OCI-LY7 (cell line): ENCODE data around the gene KAT2B. TPM values are rescaled to one million over a fixed set of nuclear protein-coding genes. Genes with fewer than 3 reads are reported as not detected.

Experiments used
- BruUV-seq: library from RNA; stranded (reverse); fragments of 400-500 nt; replicated peaks from 2 replicates; lab custom pipeline; 2021; lab: Mats Ljungman, UMichigan
- CTCF ChIA-PET: fragments of 300-600 bp; sonication (Branson Sonifier 250); formaldehyde crosslinking; loops from one replicate; lab custom pipeline; 2022; ENCODE audit warnings: antibody characterized with exemption; ENCODE audit not compliant: unreplicated experiment; lab: Charles Lee
- POLR2A ChIA-PET: fragments of 300-600 bp; sonication (Branson Sonifier 250); formaldehyde crosslinking; loops from one replicate; lab custom pipeline; 2022; ENCODE audit warnings: antibody characterized with exemption; lab: Charles Lee
- DNase-seq: peaks from one replicate; pipeline ENCODE4 v3.0.0-alpha.2; 2015; ENCODE audit warnings: low spot score
- H2AFZ ChIP-seq: fragments of 200-600 bp; sonication (generic), shearing (Covaris generic); 2 replicates; pipeline ENCODE4 v1.6.1; 2014; ENCODE audit warnings: mild to moderate bottlenecking, antibody characterized with exemption, low read length, moderate library complexity
- H3K27ac ChIP-seq: fragments of 200-600 bp; sonication (generic); 2 replicates; pipeline ENCODE4 v1.5.1; 2014; ENCODE audit warnings: mixed run types, low read depth, mild to moderate bottlenecking, moderate library complexity, low read length, inconsistent platforms; ENCODE audit not compliant: poor library complexity, severe bottlenecking
- H3K36me3 ChIP-seq: fragments of 200-600 bp; sonication (generic); 2 replicates; pipeline ENCODE4 v1.6.1; 2014; ENCODE audit warnings: mild to moderate bottlenecking, antibody characterized with exemption, low read length, moderate library complexity, mixed read lengths; ENCODE audit not compliant: insufficient read depth
- H3K4me1 ChIP-seq: fragments of 200-600 bp; sonication (generic); 2 replicates; pipeline ENCODE4 v1.5.1; 2014; ENCODE audit warnings: mild to moderate bottlenecking, low read length; ENCODE audit not compliant: insufficient read depth, poor library complexity, severe bottlenecking
- H3K4me2 ChIP-seq: fragments of 200-600 bp; sonication (generic); 2 replicates; pipeline ENCODE4 v1.6.1; 2014; ENCODE audit warnings: mild to moderate bottlenecking, low read length
- H3K4me3 ChIP-seq: fragments of 200-600 bp; sonication (generic); 2 replicates; pipeline ENCODE4 v1.5.1; 2014; ENCODE audit warnings: mild to moderate bottlenecking, low read depth, low read length; ENCODE audit not compliant: poor library complexity, severe bottlenecking
- H3K79me2 ChIP-seq: fragments of 200-600 bp; sonication (generic); 2 replicates; pipeline ENCODE4 v1.6.1; 2016; ENCODE audit warnings: low read depth, mild to moderate bottlenecking, low read length, moderate library complexity, mixed read lengths; ENCODE audit not compliant: insufficient read depth
- H3K9me2 ChIP-seq: fragments of 200-600 bp; sonication (generic); 2 replicates; pipeline ENCODE4 v1.6.1; 2016; ENCODE audit warnings: mild to moderate bottlenecking, low read length, mixed read lengths; ENCODE audit not compliant: insufficient read depth
- H3K9me3 ChIP-seq: fragments of 200-600 bp; sonication (generic); 2 replicates; pipeline ENCODE4 v1.6.1; 2014; ENCODE audit warnings: mild to moderate bottlenecking, mixed run types, low read length, mixed read lengths
- H4K20me1 ChIP-seq: fragments of 200-600 bp; sonication (generic); 2 replicates; pipeline ENCODE4 v1.6.1; 2014; ENCODE audit warnings: mild to moderate bottlenecking, antibody characterized with exemption, low read length, moderate library complexity, mixed read lengths; ENCODE audit not compliant: insufficient read depth
- EZH2phosphoT487 ChIP-seq: fragments of 200-600 bp; sonication (generic); IDR thresholded peaks from 2 replicates; pipeline ENCODE4 v1.6.1; 2018; ENCODE audit warnings: low read depth, borderline replicate concordance, mild to moderate bottlenecking, mixed run types, antibody characterized with exemption, low read length, moderate library complexity, mixed read lengths
- intact Hi-C: fragments of 100-400 bp; cut with micrococcal nuclease; formaldehyde crosslinking; loops from one replicate; pipeline ENCODE4 v1.10.0; 2022; ENCODE audit not compliant: unreplicated experiment
- total RNA-seq, 2 experiments: library from RNA; depleted of rRNA in 1 of 2; stranded (reverse); fragments of >200 nt in 1 of 2; shearing (Covaris generic) in 1 of 2; gene quantifications; 2 replicates each; pipeline ENCODE4 v1.2.3, GENCODE V29; 2014 to 2022
- TF ChIP-seq, protein P1 (sequence below): fragments of 200-600 bp; sonication (generic); conservative IDR thresholded peaks from 2 replicates; pipeline ENCODE4 v1.5.1; 2014; ENCODE audit warnings: mild to moderate bottlenecking, antibody characterized with exemption, low read length, moderate library complexity, mixed read lengths

KAT2B gene
- total RNA-seq, 2 experiments from 2014 or later, result 24.2 to 32.9 TPM

DNA sequence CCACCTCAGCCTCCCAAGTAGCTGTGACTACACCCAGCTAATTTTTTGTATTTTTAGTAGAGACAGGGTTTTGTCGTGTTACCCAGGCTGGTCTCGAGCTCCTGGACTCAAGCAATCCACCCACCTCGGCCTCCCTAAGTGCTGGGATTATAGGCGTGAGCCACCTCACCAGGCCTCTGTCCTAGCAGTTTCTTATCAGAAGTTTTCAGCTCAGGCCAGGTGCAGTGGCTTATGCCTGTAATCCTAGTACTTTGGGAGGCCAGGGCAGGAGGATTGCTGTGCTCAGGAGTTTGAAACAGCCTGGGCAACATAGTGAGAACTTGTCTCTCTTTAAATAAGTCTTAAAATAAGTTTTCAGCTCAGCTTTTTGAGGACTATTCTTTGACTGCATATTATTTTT lies 97.4 kb downstream of the KAT2B start:
- Histone ChIP-seq H2AFZ (no peak overlapping the region), H3K4me3 (no peak overlapping the region), H3K36me3 (peaks cover 25% of the 10 kb centered on the region), H3K4me1 (no peaks in the 10 kb centered on the region), H3K79me2 (no peaks in the 10 kb centered on the region), H3K4me2 (no peak overlapping the region), H4K20me1 (no peaks in the 10 kb centered on the region), H3K9me2 (no peaks in the 10 kb centered on the region; the same call in 1 of the 2 replicates), H3K9me3 (no peaks in the 10 kb centered on the region), H3K27ac (no peak overlapping the region)
- intact Hi-C loops, result no loop called here
- BruUV-seq, result no TSS peak
- TF ChIP-seq, protein P1, sequence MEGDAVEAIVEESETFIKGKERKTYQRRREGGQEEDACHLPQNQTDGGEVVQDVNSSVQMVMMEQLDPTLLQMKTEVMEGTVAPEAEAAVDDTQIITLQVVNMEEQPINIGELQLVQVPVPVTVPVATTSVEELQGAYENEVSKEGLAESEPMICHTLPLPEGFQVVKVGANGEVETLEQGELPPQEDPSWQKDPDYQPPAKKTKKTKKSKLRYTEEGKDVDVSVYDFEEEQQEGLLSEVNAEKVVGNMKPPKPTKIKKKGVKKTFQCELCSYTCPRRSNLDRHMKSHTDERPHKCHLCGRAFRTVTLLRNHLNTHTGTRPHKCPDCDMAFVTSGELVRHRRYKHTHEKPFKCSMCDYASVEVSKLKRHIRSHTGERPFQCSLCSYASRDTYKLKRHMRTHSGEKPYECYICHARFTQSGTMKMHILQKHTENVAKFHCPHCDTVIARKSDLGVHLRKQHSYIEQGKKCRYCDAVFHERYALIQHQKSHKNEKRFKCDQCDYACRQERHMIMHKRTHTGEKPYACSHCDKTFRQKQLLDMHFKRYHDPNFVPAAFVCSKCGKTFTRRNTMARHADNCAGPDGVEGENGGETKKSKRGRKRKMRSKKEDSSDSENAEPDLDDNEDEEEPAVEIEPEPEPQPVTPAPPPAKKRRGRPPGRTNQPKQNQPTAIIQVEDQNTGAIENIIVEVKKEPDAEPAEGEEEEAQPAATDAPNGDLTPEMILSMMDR, result no peak
- POLR2A ChIA-PET, result interaction anchor here (0.8 to 1.3 kb wide), 3 partner anchors 8 to 96 kb away, joined by 3 to 8 read pairs (median 3); no protein-coding TSS in a partner anchor
- no peak for DNase-seq
- CTCF ChIA-PET, result no interaction called here

DNA sequence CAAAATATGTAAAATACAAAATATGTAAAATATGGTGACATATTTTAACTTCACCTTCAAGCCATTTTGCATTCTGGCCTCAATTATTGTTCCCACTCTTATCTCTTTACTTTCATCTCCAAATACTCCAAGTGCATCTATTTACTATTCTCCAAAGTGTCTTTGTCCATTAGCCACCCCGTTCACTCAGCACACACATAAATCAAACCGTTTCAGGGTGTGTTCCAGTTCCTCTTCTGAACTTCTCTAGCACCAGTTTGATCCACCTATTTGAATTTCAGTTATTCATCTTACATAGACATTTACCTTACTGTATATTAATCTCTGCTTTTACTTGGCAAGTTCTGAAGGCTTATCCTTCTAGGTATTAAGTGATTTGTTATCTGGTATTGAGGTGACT lies 100.6 kb downstream of the KAT2B start:
- no peak overlapping the region for H2AFZ ChIP-seq
- H4K20me1 ChIP-seq, result no peaks in the 10 kb centered on the region
- no peak for DNase-seq
- intact Hi-C loops, result no loop called here
- no peaks in the 10 kb centered on the region for H3K79me2 ChIP-seq
- no peaks in the 10 kb centered on the region for H3K9me3 ChIP-seq
- TF ChIP-seq EZH2phosphoT487, result no peak
- TF ChIP-seq, protein P1, result no peak
- no TSS peak for BruUV-seq
- peaks cover 36% of the 10 kb centered on the region for H3K36me3 ChIP-seq
- H3K4me3 ChIP-seq, result no peak overlapping the region
- no peak overlapping the region for H3K4me2 ChIP-seq
- no peak overlapping the region for H3K27ac ChIP-seq
- CTCF ChIA-PET, result no interaction called here
- POLR2A ChIA-PET, result interaction anchor here (0.7 to 1.6 kb wide), 5 partner anchors 8 to 946 kb away, joined by 3 to 7 read pairs (median 5); no protein-coding TSS in a partner anchor
- H3K9me2 ChIP-seq, result no peaks in the 10 kb centered on the region
- no peaks in the 10 kb centered on the region for H3K4me1 ChIP-seq

DNA sequence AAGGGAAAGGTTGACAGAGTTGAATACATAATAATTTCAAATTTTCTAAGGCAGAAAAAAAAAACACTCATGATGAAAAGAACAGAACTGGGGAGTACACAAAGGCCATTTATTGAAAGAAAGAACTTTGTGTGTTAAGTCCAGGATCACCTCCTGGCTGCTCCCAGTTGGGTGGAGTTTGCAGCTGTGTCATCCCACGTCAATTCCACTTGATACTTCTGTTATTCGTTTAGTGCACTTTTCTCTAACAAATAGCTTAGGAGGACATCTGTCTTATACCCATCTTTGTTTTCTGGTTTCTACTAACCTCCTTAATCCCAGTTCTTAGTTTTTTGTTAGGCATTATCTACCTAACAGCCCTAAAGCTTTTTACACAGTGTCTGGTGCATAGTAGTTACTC lies 101.1 kb downstream of the KAT2B start:
- no peak for DNase-seq
- no peaks in the 10 kb centered on the region for H3K9me2 ChIP-seq
- ChIA-PET POLR2A (interaction anchor here (0.6 to 1.6 kb wide), 8 partner anchors 9 to 1293 kb away, joined by 3 to 7 read pairs (median 4); partner anchors contain the start of gene SGO1), CTCF (no interaction called here)
- no peaks in the 10 kb centered on the region for H4K20me1 ChIP-seq
- H3K79me2 ChIP-seq, result no peaks in the 10 kb centered on the region
- no peak overlapping the region for H3K4me2 ChIP-seq
- H3K4me3 ChIP-seq, result no peak overlapping the region
- TF ChIP-seq, protein P1, result no peak
- TF ChIP-seq EZH2phosphoT487, result no peak
- intact Hi-C loops, result no loop called here
- no peak overlapping the region for H2AFZ ChIP-seq
- no peak overlapping the region for H3K27ac ChIP-seq
- H3K36me3 ChIP-seq, result peaks cover 36% of the 10 kb centered on the region
- no peaks in the 10 kb centered on the region for H3K9me3 ChIP-seq
- BruUV-seq, result no TSS peak
- no peaks in the 10 kb centered on the region for H3K4me1 ChIP-seq
